HG02763 (cell line): ENCODE data around the gene GALNT4.

ENCODE experiments used
- ATAC-seq: cut with Tn5 transposase; IDR thresholded peaks from one replicate; pipeline ENCODE4 v1.9.1; 2021; ENCODE audit warnings: mild to moderate bottlenecking, moderate library complexity; ENCODE audit not compliant: unreplicated experiment

Gene GALNT4

DNA sequence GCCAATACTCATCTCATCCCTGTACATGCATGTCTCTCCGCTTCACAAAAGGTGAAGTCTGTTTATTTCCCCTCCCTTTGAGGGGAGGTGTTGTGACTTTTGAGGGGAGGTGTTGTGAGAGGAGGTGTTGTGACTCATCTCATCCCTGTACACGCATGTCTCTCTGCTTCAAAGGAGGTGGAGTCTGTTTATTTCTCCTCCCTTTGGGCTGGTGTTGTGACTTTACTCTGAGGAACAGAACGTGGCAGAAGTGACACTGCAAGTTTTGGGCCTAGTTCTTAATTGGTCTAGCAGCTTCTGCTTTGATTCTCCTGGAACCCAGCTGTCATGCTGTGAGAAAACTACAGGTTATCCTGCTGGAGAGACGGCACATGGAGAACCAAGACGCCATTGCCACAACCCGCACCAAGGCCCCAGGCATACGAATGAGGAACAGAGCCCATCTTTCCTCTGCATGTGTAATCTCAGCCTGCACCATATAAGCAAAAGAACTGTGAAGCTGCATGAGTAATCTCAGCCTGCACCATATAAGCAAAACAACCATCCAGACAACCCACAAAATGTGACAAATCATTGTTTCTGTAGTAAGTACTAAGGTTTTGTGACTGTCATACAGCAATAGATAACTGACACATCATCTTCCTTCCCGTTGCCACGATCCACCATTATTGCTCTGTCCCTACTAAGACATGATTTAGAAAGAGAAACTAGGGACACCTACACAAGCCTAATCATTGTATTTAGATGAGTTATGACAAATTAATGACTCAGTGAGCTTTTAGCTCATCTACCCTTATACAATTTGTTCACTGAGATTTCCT lies 30.0 kb downstream of the GALNT4 start:
- no peak for ATAC-seq

DNA sequence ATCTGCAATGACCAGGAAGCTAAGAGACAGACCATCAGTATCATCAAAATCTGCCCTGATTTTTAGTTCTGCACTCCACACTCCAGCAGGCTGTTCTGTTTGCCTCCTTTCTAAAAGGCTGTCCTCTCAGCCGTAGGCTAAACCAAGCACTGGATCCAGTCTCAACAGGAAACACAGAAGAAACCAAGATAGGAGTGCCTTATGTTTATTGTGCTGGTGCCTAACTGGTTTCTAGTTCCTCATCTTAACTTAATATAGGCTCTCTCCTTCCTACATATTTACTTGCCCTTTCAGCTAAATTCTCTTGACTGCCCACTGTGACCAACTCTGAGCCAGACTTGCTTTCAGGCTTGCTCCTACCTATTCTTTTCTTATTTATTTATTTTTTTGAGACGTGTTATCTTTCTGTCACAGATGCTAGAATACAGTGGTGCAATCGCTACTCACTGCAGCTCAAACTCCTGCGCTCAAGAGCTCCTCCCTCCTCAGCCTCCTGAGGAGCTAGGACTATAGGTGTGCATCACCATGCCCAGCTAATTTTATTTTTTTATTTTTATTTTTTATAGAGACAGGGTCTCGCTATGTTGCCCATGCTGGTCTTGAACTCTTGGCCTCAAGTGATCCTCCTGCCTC lies 30.8 kb downstream of the GALNT4 start:
- no peak for ATAC-seq

DNA sequence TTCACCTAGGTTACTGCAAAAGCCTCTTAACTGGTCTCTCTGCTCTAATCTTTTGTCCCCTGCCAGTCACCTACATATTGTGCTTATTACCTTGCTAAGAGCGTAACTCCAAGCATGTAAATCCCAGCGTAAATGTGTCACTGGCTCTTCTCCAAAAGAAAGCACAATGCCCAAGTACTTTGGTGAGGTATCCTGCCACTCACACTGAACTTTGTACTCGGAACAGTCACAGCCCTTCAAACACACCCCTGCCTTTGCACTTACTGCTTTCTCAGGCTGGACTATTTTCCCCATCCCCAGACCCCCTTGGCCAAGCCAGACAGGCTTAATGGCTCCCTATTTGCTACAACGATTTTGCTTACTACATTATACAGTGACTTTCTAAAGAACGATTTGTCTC lies 31.7 kb downstream of the GALNT4 start:
- ATAC-seq: no peak

DNA sequence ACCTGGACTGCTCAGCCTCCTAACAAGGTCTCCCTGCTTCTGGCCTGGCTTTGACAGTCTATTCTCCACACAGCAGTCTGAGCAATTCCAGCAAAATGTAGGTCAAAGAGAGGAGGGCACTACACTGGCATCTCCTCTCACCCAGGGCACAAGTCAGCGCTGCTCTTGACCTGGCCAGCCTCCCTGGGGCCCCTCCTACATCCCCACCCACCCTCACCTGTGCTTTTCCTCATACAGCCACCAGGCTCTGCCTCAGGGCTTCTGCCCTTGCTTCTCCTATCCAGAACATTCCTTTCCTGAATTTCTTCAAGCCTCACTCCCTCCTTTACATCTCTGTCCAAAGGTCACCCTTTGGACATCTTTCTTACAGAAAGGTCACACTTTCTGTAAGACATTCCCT lies 33.7 kb downstream of the GALNT4 start:
- ATAC-seq: no peak

DNA sequence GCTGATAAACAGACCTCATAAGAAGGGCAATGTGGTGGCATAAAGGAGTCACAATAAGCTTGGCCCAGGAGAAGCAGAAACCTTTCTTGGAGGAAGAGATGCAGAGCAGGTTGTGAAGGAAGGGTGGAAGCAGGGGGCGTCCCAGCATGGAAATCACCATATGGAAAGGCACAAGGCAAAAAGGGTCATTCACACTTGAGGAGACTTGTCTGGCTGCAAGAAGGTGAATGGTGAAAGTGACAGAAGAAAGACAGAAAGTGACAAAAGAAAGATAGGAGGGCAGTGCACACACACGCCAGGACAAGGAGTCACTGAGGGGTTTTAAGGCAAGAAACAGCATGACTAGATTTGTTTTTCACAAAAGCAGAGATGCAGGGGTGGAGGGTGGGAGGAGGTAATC lies 38.3 kb downstream of the GALNT4 start:
- ATAC-seq: no peak

DNA sequence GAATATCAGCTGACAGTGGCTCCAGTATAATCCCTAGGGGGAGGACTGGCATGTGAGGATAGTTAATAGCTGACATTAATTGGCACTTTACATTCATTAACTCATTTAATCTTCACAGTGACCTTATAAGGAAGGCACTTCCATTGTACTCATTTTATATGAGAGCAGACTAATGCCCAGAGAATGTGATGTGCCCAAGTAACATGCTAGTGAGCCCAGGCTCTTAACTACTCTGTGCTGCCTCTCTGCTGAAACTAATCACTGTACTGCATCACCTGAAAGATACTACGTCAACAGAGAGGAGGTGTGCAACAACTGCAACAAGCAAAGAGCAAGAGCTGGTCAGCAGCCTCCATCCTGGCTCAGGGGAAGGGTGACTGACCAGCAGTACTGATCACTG lies 40.1 kb downstream of the GALNT4 start:
- no peak for ATAC-seq

DNA sequence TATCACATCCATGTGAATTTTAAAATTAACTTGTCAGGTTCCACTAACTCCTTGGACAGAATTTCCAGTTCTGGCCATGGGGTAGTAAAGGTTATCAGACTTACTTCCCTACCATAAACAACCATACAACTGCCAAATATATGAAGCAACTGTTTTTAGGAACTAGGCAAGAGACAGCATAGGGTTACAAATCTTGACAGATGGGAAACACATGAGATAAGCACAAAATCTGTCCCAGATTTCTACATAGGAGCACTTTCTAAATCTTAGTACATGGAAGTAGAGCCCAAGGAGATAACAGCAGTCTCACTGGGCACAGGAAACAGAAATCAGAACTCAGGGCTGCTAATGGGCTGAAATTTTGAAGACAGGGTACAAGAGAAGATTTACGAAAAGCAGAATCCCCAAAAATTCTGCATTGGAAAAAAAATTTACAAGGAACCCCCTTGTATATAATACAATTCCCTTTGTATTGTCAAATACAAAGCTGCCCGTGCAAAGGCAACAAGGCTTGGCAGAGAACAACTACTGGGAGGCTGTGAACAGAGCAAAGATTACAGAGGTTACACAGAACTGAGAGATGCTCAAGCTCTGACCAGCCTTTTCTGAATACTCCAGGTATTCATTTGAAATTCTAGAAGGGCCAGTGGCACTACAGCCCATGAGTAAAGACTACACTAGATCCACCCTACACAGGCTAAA lies 43.2 kb downstream of the GALNT4 start:
- ATAC-seq: no peak

DNA sequence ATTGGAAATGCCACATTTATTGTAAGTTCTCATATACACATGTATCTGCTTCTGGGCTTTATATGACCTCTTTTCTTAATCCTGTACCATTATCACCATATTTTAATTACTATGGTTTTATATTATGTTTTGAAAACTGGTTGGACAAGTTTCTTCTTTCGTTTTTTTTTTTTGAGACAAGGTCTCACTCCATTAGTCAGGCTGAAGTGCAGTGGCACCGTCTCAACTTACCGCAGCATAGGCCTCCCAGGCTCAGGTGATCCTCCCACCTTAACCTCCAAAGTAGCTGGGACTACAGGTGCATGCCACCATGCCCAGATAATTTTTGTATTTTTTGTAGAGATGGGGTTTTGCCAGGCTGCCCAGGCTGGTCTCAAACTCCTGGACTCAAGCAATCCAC lies 44.6 kb downstream of the GALNT4 start:
- no peak for ATAC-seq

DNA sequence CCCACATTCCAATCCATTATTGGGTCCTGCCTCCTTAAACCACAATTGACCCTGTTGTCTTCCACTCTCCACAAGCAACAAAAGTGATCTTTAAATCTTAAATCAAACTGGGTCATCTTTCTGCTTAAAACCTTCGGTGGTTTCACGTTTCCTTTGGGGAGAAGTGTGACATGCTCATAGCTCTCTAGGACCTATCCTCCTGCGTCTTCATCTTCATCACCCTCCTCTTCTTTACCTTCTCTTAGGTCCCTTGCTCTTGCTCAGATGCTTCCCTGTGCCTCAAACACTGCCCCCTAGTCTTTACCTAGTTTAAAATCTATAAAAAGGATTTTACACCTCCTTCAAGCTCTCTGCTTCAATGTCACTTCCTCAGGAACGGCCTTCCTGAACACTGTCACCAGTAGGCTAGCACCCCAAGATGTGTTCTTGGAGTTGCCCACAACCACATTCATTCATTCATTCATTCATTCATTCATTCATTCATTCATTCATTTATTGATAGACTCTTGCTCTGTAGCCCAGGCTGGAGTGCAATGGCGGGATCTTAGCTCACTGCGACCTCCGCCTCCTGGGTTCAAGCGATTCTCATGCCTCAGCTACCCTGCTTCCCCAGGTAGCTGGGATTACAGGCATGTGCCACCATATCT lies 46.8 kb downstream of the GALNT4 start:
- ATAC-seq: no peak

DNA sequence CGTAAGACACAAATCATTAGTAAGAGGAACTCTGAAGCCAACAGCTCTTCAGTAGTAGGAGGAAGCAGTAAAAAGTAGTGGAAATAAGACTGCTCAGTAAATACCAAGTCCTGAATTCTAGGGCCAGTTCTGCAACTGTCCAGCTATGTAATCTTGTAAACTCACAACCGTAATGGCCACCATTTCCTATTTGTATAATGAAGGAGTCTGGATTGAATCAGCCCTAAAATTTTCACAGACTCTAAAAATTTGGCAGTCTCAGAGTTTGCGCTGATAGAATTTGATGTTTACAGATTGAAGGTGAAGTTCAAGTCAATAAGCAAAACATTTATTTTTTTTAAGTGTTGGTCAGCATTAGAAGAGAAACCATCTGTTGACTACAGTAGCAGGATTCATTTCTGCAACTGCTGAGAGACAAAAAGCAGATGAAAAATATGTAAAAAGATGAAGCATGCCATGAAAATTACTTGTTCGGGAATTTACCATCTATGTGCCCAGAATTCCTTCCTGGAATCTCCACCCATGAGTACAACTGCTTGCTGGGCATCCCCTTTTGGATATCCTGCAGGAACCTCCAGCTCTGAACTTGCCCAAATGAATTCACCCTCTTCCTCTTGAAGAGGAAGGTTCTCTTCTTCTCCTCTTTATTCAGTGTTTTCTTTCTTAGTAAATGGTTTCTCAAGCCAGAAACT lies 47.5 kb downstream of the GALNT4 start:
- no peak for ATAC-seq

DNA sequence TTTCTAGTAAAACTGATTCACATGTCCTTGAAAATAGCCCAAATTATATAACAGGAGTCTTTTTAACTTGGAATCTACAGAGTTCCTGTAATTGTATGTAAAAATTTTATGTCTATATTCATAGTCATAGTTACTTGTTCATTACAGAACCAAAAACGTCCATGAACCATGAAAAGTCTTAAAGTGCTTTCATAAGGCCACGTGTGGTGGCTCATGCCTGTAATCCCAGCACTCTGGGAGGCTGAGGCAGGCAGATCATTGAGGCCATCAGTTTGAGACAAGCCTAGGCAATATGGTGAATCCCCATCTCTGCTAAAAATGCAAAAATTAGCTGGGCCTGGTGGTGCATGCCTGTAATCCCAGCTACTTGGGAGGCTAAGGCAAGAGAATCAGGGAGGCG lies 48.4 kb downstream of the GALNT4 start:
- no peak for ATAC-seq

DNA sequence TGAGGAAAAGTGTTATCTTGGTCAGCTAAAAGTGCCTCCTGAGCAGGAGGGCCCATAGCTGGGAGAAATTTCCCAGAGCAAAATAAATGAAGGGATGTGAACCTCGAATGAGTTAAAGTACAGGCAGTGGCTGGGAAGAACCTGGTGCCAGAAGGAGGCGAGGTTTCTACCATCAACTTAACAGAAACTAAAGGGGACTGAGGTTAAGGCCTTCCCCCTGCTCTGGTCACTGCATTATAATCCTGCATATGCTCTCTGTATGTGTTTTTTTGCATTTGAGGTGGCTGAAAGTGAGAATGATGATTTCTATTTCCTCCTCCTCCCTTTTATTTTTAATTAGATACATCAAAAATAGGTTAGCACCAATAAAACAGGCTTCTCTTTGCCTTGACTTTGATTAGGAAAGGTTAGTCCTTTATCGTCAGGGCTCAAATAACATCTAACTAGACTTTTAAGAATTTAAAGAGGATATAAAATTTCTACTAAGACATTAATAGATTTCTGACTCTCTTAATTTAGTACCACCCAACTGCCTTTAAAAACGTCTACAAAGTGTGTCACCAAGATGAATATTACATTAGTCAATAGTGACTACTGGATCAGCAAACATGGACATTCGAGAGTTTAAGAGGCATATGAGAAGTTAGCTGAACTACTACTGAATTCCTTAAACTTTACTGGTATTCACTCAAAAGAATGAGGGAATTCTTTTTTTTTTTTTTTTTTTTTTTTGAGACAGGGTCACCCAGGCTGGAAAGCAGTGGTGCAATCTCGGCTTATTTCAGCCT lies 49.2 kb downstream of the GALNT4 start:
- ATAC-seq: no peak

DNA sequence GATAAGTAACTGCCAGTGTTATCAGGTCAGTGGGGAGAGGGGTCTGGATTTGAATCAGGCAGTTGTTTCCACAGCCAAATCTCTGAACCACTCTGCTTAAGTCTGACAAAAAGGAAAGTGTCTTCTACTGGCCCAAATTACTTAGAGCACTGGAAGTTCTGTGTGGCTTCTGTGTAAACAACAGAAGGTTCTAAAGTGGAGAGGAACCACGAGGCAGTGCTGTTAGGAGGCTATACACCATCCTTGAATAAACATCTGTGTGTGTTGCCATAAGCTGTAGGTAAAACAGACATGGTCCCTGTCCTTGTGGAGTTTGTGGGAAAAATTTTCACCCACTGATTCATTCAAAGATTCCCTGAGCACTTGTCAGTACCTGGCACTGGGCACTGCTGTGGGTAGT lies 50.0 kb downstream of the GALNT4 start:
- ATAC-seq: no peak
